ENCODE measurements around the gene KLHDC1. TPM values are rescaled to one million over a fixed set of nuclear protein-coding genes. Genes with fewer than 3 reads are reported as not detected.

Gene KLHDC1
- total and polyA plus RNA-seq, 4 donors = 0.36 to 4.1 (median 2.5) TPM

- TF ChIP-seq MAX (IDR thresholded peaks at IDR 0.05) (no peak), FOXA1 (IDR thresholded peaks at IDR 0.05) (no peak), SP1 (IDR thresholded peaks at IDR 0.05) (no peak), JUND (IDR thresholded peaks at IDR 0.05) (no peak), ATF3 (IDR thresholded peaks at IDR 0.05) (no peak), HNF4G (IDR thresholded peaks at IDR 0.05) (no peak), NR2F2 (IDR thresholded peaks at IDR 0.05) (no peak), REST (IDR thresholded peaks at IDR 0.05) (no peak), FOXA2 (IDR thresholded peaks at IDR 0.05) (no peak), GABPA (IDR thresholded peaks at IDR 0.05 in 1 of 2, conservative IDR thresholded peaks at IDR 0.05 in 1 of 2) (no peak), HNF4A (conservative IDR thresholded peaks at IDR 0.05) (no peak), EGR1 (IDR thresholded peaks at IDR 0.05; ENCODE audit: low read depth in 2 of 2) (no peak)
- Histone ChIP-seq H3K36me3 (ENCODE audit: control insufficient read depth in 4 of 4, insufficient read depth in 3 of 4, low read depth in 1 of 4, low read length in 3 of 4) (no peaks in the 10 kb centered on the region), H3K27ac (ENCODE audit: low read depth in 1 of 2, low read length in 2 of 2) (no peak overlapping the region), H3K27me3 (ENCODE audit: control insufficient read depth in 4 of 4, insufficient read depth in 4 of 4, low read length in 3 of 4) (no peaks in the 10 kb centered on the region), H3K4me3 (ENCODE audit: low read depth in 1 of 3, low read length in 3 of 3) (no peak overlapping the region), H3K9ac (ENCODE audit: low read depth in 1 of 2, low read length in 2 of 2) (no peak overlapping the region), H3K9me3 (ENCODE audit: control insufficient read depth in 4 of 4, low read length in 3 of 4) (no peaks in the 10 kb centered on the region), H3K4me1 (ENCODE audit: control insufficient read depth in 4 of 4, insufficient read depth in 4 of 4, low read length in 3 of 4) (peaks cover 2 to 4% (median 3%) of the 10 kb centered on the region in 4 donors)
- no peak for DNase-seq (ENCODE audit: low spot score)
- 87% methylated on average over 6 of the region's 6 CpGs for WGBS
These were observed 69.1 kb downstream of the KLHDC1 start for GRCh38 chr14:49761839-49762551.

- peak overlapping the region; percentile 93 to 95 for H3K9ac ChIP-seq (ENCODE audit: low read depth in 1 of 2, low read length in 2 of 2)
- H3K27me3 ChIP-seq (ENCODE audit: control insufficient read depth in 4 of 4, insufficient read depth in 4 of 4, low read length in 3 of 4) = no peaks in the 10 kb centered on the region
- peaks cover 4 to 28% (median 15%) of the 10 kb centered on the region in 4 donors for H3K4me1 ChIP-seq (ENCODE audit: control insufficient read depth in 4 of 4, insufficient read depth in 4 of 4, low read length in 3 of 4)
- H3K27ac ChIP-seq (ENCODE audit: low read depth in 1 of 2, low read length in 2 of 2) = peak overlapping the region; percentile 98 to 99
- TF ChIP-seq REST (IDR thresholded peaks at IDR 0.05) = no peak
- TF ChIP-seq HNF4G (IDR thresholded peaks at IDR 0.05) = no peak
- no peak for TF ChIP-seq TAF1 (conservative IDR thresholded peaks at IDR 0.05)
- no peak for TF ChIP-seq JUND (IDR thresholded peaks at IDR 0.05)
- TF ChIP-seq FOXA1 (IDR thresholded peaks at IDR 0.05) = no peak
- TF ChIP-seq YY1 (IDR thresholded peaks at IDR 0.05) = no peak
- no peak for TF ChIP-seq HNF4A (conservative IDR thresholded peaks at IDR 0.05)
- TF ChIP-seq ZBTB33 (IDR thresholded peaks at IDR 0.05) = no peak
- no peak for TF ChIP-seq CTCF (IDR thresholded peaks at IDR 0.05; ENCODE audit: low read depth, low read length, missing input control)
- no peak for TF ChIP-seq MAX (IDR thresholded peaks at IDR 0.05)
- TF ChIP-seq ATF3 (IDR thresholded peaks at IDR 0.05) = no peak
- TF ChIP-seq NR2F2 (IDR thresholded peaks at IDR 0.05) = no peak
- TF ChIP-seq SP1 (IDR thresholded peaks at IDR 0.05) = no peak
- TF ChIP-seq FOXA2 (IDR thresholded peaks at IDR 0.05) = no peak
- no peak for TF ChIP-seq EGR1 (IDR thresholded peaks at IDR 0.05; ENCODE audit: low read depth in 2 of 2)
- no peak for TF ChIP-seq RXRA (IDR thresholded peaks at IDR 0.05)
- TF ChIP-seq RAD21 (IDR thresholded peaks at IDR 0.05) = no peak
- no peak for TF ChIP-seq GABPA (IDR thresholded peaks at IDR 0.05 in 1 of 2, conservative IDR thresholded peaks at IDR 0.05 in 1 of 2)
- H3K36me3 ChIP-seq (ENCODE audit: control insufficient read depth in 4 of 4, insufficient read depth in 3 of 4, low read depth in 1 of 4, low read length in 3 of 4) = no peaks in the 10 kb centered on the region
- DNase-seq (ENCODE audit: low spot score) = no peak
- peak overlapping the region; percentile 56 to 95 (median 69) for H3K4me3 ChIP-seq (ENCODE audit: low read depth in 1 of 3, low read length in 3 of 3)
- 78% methylated on average over 10 of the region's 10 CpGs for WGBS
- no peaks in the 10 kb centered on the region for H3K9me3 ChIP-seq (ENCODE audit: control insufficient read depth in 4 of 4, low read length in 3 of 4)
These were observed 73.9 kb downstream of the KLHDC1 start for GRCh38 chr14:49766839-49767238.

All from liver (tissue), 9 donors.